ENCODE measurements around the gene SNAPC2. TPM values are rescaled to one million over a fixed set of nuclear protein-coding genes. Genes with fewer than 3 reads are reported as not detected.
"Not testable (repeated sequence)": the region's sequence is repeated elsewhere in the genome, so short reads cannot be mapped to it uniquely, and the experiment has no call there.

SNAPC2 gene
- total RNA-seq, 4 donors from 2014 or later: 29.5 to 37.7 (median 33.4) TPM

DNA sequence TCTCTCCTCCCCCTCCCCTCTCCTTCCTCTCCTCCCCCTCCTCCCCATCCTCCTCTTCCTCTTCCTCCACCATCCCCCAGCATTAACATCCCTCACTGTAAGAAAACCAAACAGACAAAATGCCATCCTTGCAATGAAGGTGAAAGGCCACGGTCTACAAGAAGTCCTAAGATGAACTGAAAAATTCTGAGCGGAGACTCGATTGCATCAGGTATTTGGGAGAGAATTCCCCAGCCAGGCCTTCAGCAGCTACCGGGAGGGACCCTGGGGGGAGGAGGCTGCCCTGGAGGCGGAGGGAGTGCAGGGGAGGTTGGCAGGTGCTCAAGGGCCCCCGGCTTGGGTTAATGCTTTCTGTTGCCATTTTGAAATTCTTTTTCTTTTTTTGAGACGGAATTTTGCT, 33.4 kb downstream of the SNAPC2 start:
- no peak overlapping the region for H3K4me3 ChIP-seq
- no peaks in the 10 kb centered on the region for H3K9me3 ChIP-seq
- TF ChIP-seq EP300 (IDR thresholded peaks at IDR 0.05): no peak
- TF ChIP-seq, protein P1, sequence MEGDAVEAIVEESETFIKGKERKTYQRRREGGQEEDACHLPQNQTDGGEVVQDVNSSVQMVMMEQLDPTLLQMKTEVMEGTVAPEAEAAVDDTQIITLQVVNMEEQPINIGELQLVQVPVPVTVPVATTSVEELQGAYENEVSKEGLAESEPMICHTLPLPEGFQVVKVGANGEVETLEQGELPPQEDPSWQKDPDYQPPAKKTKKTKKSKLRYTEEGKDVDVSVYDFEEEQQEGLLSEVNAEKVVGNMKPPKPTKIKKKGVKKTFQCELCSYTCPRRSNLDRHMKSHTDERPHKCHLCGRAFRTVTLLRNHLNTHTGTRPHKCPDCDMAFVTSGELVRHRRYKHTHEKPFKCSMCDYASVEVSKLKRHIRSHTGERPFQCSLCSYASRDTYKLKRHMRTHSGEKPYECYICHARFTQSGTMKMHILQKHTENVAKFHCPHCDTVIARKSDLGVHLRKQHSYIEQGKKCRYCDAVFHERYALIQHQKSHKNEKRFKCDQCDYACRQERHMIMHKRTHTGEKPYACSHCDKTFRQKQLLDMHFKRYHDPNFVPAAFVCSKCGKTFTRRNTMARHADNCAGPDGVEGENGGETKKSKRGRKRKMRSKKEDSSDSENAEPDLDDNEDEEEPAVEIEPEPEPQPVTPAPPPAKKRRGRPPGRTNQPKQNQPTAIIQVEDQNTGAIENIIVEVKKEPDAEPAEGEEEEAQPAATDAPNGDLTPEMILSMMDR (IDR thresholded peaks at IDR 0.05): no peak
- no peak overlapping the region for H3K27ac ChIP-seq
- 65 to 80% methylated on average over 2 to 5 of the region's 7 CpGs for WGBS, 2 donors (ENCODE audit: low coverage in 1 of 2)
- no peaks in the 10 kb centered on the region for H3K27me3 ChIP-seq
- ATAC-seq: no peak
- peaks cover 0 to 8% of the 10 kb centered on the region in 2 donors for H3K36me3 ChIP-seq
- H3K4me1 ChIP-seq: no peaks in the 10 kb centered on the region

- no peaks in the 10 kb centered on the region for H3K9me3 ChIP-seq
- 94% methylated on average over 7 of the region's 11 CpGs; no CpG with 5 or more reads in 1 of the 2 donors for WGBS, 2 donors (ENCODE audit: low coverage in 1 of 2)
- no peaks in the 10 kb centered on the region for H3K4me1 ChIP-seq
- no peak for ATAC-seq
- no peaks in the 10 kb centered on the region for H3K27me3 ChIP-seq
- H3K27ac ChIP-seq: no peak overlapping the region
- H3K4me3 ChIP-seq: no peak overlapping the region
- H3K36me3 ChIP-seq: peaks cover 0 to 22% of the 10 kb centered on the region in 2 donors
- TF ChIP-seq, protein P1 (IDR thresholded peaks at IDR 0.05): no peak
- TF ChIP-seq POLR2AphosphoS5 (IDR thresholded peaks at IDR 0.05) (no peak), EP300 (IDR thresholded peaks at IDR 0.05) (no peak), POLR2A (IDR thresholded peaks at IDR 0.05) (no peak)
Measured at GRCh38 chr19:7955696-7956095, 35.6 kb downstream of the SNAPC2 start.

DNA sequence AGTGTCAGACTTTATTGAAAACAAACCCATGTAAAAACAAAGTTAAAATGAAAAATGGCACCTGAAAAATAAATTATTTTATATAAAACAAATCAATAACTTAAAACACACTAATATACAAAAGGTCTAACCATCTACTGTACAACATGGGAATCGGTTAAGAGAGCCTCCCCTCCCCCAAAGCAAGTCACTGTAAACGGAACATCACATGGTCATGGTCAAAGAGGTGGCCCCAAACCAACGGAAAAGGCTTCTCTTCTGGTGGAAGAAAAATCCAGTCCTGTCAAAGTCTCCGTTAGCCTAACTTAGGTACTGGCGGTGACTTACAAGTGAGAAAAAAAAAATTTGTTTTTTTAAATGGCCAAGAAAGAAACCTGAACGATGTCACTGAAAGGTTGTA, 39.1 kb downstream of the SNAPC2 start:
- H3K36me3 ChIP-seq: peaks cover 0 to 57% of the 10 kb centered on the region in 2 donors
- WGBS, 2 donors (ENCODE audit: low coverage in 1 of 2): 58 to 65% methylated on average over 6 of the region's 6 CpGs
- TF ChIP-seq, protein P1 (IDR thresholded peaks at IDR 0.05): no peak
- no peak for TF ChIP-seq EP300 (IDR thresholded peaks at IDR 0.05)
- no peak for TF ChIP-seq POLR2A (IDR thresholded peaks at IDR 0.05)
- TF ChIP-seq POLR2AphosphoS5 (IDR thresholded peaks at IDR 0.05): no peak
- H3K27me3 ChIP-seq: no peaks in the 10 kb centered on the region
- no peak overlapping the region for H3K27ac ChIP-seq
- H3K4me1 ChIP-seq: no peaks in the 10 kb centered on the region
- no peak for ATAC-seq
- no peak overlapping the region for H3K4me3 ChIP-seq
- H3K9me3 ChIP-seq: no peaks in the 10 kb centered on the region

GRCh38 chr19:7961082-7961481, 40.9 kb downstream of the SNAPC2 start:
- H3K9me3 ChIP-seq: not testable (repeated sequence)
- H3K36me3 ChIP-seq: peaks cover 0 to 76% of the 10 kb centered on the region in 2 donors

GRCh38 chr19:7961920-7962626, 41.9 kb downstream of the SNAPC2 start:
- no peak overlapping the region for H3K4me3 ChIP-seq
- no peaks in the 10 kb centered on the region for H3K27me3 ChIP-seq
- H3K9me3 ChIP-seq: no peaks in the 10 kb centered on the region
- no peak for ATAC-seq
- 75 to 81% methylated on average over 11 to 13 of the region's 13 CpGs for WGBS, 2 donors (ENCODE audit: low coverage in 1 of 2)
- no peak overlapping the region for H3K27ac ChIP-seq
- TF ChIP-seq EP300 (IDR thresholded peaks at IDR 0.05): no peak
- no peak for TF ChIP-seq POLR2AphosphoS5 (IDR thresholded peaks at IDR 0.05)
- TF ChIP-seq, protein P1 (IDR thresholded peaks at IDR 0.05): no peak
- no peak for TF ChIP-seq POLR2A (IDR thresholded peaks at IDR 0.05)
- H3K4me1 ChIP-seq: no peaks in the 10 kb centered on the region
- peaks cover 0 to 85% of the 10 kb centered on the region in 2 donors for H3K36me3 ChIP-seq

More at GRCh38 chr19:7961082-7961481, 40.9 kb downstream of the SNAPC2 start:
- not testable (repeated sequence) for H3K4me3 ChIP-seq, H3K27ac ChIP-seq, ATAC-seq, H3K27me3 ChIP-seq, H3K4me1 ChIP-seq
- 59 to 86% methylated on average over 2 of the region's 4 CpGs for WGBS, 2 donors (ENCODE audit: low coverage in 1 of 2)

Measured in gastroesophageal sphincter (tissue), 4 donors.